Measurements from ENCODE around the gene EIF3K. TPM values are rescaled to one million over a fixed set of nuclear protein-coding genes. Genes with fewer than 3 reads are reported as not detected.

Gene EIF3K
- total and polyA plus RNA-seq, 10 of the 15 experiments (the other 5 are each of a cell fraction or from before 2014, with no cell fraction given) = 330 to 927 (median 436) TPM

DNA sequence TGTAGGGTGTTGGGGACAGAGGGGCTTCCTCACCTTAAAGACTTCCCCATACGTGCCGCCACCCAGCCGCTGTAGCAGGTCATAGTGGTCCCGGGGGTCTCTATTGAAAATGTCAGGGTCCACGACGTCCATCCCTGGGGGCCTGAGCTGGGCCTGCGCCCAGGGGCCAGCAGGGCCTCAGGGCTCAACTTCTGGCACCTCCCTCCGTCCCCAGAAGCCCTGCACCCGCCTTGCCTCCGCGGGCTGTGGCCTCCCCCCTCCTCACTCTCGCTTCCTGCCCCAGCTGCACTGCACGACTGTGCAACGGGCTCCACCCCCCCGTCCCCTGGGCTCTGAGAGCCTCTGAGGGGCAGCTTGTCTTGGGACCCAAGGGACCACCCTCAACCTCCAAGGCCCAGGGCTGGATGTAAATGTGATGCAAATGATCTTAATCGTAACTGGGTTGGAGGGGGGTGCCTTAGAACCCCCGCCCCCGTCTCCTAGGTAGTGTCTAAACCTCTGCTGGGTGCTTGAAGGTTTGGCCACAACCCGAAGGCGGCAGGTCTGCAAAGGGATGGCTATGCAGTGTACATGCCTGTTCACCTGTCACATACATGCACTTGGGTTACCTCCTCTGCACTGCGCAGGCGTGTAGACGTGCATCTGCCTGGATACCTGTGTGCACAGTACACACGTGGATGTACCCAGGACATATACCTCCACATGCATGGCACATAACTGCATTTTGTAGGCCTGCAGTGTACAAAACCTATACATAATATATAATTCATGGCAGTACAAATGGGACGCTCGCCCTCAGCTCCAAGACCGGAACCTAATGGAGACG is 1.0 kb upstream of the EIF3K start, which contains the start of gene MAP4K1 (continued):
- TF ChIP-seq, protein P1, sequence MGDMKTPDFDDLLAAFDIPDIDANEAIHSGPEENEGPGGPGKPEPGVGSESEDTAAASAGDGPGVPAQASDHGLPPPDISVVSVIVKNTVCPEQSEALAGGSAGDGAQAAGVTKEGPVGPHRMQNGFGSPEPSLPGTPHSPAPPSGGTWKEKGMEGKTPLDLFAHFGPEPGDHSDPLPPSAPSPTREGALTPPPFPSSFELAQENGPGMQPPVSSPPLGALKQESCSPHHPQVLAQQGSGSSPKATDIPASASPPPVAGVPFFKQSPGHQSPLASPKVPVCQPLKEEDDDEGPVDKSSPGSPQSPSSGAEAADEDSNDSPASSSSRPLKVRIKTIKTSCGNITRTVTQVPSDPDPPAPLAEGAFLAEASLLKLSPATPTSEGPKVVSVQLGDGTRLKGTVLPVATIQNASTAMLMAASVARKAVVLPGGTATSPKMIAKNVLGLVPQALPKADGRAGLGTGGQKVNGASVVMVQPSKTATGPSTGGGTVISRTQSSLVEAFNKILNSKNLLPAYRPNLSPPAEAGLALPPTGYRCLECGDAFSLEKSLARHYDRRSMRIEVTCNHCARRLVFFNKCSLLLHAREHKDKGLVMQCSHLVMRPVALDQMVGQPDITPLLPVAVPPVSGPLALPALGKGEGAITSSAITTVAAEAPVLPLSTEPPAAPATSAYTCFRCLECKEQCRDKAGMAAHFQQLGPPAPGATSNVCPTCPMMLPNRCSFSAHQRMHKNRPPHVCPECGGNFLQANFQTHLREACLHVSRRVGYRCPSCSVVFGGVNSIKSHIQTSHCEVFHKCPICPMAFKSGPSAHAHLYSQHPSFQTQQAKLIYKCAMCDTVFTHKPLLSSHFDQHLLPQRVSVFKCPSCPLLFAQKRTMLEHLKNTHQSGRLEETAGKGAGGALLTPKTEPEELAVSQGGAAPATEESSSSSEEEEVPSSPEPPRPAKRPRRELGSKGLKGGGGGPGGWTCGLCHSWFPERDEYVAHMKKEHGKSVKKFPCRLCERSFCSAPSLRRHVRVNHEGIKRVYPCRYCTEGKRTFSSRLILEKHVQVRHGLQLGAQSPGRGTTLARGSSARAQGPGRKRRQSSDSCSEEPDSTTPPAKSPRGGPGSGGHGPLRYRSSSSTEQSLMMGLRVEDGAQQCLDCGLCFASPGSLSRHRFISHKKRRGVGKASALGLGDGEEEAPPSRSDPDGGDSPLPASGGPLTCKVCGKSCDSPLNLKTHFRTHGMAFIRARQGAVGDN (IDR thresholded peaks at IDR 0.05) = peak; percentile 46; the same call in 1 of the 2 replicates
- TF ChIP-seq RB1 (IDR thresholded peaks at IDR 0.05; ENCODE audit: borderline replicate concordance) (peak; percentile 89; the same call in 1 of the 2 replicates), HDGF (IDR thresholded peaks at IDR 0.05) (peak; percentile 55; the same call in 1 of the 2 replicates), SPI1 (IDR thresholded peaks at IDR 0.05; ENCODE audit: borderline replicate concordance, insufficient read depth, low read depth, low read length) (peak; percentile 48; the same call in 1 of the 2 replicates), EZH2 (IDR thresholded peaks at IDR 0.05; ENCODE audit: borderline replicate concordance, control insufficient read depth, low read depth, low read length) (no peak), RUNX3 (IDR thresholded peaks at IDR 0.05; ENCODE audit: low read length) (peak; percentile 43; the same call in 1 of the 2 replicates), EGR1 (IDR thresholded peaks at IDR 0.05; ENCODE audit: borderline replicate concordance in 1 of 2, low read depth in 2 of 2, low read length in 2 of 2) (peak in 1 of 2 experiments; percentile 33; a peak in 1 of 3 replicates), ZSCAN29 (IDR thresholded peaks at IDR 0.05) (no peak), KAT2A (conservative IDR thresholded peaks at IDR 0.05; ENCODE audit: control insufficient read depth, low read depth, low read length) (no peak), CREB1 (IDR thresholded peaks at IDR 0.05; ENCODE audit: low read depth) (0 out of 2 replicates have a peak, but pooled peaks have one; percentile 37), NBN (IDR thresholded peaks at IDR 0.05) (peak; percentile 60; the same call in 1 of the 2 replicates), MEF2B (IDR thresholded peaks at IDR 0.05; ENCODE audit: partially characterized antibody, poor library complexity, severe bottlenecking) (peak; percentile 99), ZBED1 (IDR thresholded peaks at IDR 0.05; ENCODE audit: borderline replicate concordance) (no peak), FOXK2 (IDR thresholded peaks at IDR 0.05) (no peak), POLR2AphosphoS2 (IDR thresholded peaks at IDR 0.05; ENCODE audit: low read depth, low read length) (no peak), RAD51 (IDR thresholded peaks at IDR 0.05) (no peak), SMARCA5 (IDR thresholded peaks at IDR 0.05) (0 out of 2 replicates have a peak, but pooled peaks have one; percentile 17)
- TF ChIP-seq, protein P2, sequence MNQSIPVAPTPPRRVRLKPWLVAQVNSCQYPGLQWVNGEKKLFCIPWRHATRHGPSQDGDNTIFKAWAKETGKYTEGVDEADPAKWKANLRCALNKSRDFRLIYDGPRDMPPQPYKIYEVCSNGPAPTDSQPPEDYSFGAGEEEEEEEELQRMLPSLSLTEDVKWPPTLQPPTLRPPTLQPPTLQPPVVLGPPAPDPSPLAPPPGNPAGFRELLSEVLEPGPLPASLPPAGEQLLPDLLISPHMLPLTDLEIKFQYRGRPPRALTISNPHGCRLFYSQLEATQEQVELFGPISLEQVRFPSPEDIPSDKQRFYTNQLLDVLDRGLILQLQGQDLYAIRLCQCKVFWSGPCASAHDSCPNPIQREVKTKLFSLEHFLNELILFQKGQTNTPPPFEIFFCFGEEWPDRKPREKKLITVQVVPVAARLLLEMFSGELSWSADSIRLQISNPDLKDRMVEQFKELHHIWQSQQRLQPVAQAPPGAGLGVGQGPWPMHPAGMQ (IDR thresholded peaks at IDR 0.05; ENCODE audit: borderline replicate concordance) = no peak
- TF ChIP-seq, protein P3, sequence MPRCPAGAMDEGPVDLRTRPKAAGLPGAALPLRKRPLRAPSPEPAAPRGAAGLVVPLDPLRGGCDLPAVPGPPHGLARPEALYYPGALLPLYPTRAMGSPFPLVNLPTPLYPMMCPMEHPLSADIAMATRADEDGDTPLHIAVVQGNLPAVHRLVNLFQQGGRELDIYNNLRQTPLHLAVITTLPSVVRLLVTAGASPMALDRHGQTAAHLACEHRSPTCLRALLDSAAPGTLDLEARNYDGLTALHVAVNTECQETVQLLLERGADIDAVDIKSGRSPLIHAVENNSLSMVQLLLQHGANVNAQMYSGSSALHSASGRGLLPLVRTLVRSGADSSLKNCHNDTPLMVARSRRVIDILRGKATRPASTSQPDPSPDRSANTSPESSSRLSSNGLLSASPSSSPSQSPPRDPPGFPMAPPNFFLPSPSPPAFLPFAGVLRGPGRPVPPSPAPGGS (IDR thresholded peaks at IDR 0.05; ENCODE audit: borderline replicate concordance, insufficient read depth, low read depth, low read length, poor library complexity, severe bottlenecking) = peak; percentile 35
- TF ChIP-seq, protein P4, sequence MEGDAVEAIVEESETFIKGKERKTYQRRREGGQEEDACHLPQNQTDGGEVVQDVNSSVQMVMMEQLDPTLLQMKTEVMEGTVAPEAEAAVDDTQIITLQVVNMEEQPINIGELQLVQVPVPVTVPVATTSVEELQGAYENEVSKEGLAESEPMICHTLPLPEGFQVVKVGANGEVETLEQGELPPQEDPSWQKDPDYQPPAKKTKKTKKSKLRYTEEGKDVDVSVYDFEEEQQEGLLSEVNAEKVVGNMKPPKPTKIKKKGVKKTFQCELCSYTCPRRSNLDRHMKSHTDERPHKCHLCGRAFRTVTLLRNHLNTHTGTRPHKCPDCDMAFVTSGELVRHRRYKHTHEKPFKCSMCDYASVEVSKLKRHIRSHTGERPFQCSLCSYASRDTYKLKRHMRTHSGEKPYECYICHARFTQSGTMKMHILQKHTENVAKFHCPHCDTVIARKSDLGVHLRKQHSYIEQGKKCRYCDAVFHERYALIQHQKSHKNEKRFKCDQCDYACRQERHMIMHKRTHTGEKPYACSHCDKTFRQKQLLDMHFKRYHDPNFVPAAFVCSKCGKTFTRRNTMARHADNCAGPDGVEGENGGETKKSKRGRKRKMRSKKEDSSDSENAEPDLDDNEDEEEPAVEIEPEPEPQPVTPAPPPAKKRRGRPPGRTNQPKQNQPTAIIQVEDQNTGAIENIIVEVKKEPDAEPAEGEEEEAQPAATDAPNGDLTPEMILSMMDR (IDR thresholded peaks at IDR 0.05 in 2 of 3, conservative IDR thresholded peaks at IDR 0.05 in 1 of 3; ENCODE audit: control insufficient read depth in 2 of 3, extremely low read depth in 1 of 3, insufficient read depth in 1 of 3, low read depth in 3 of 3, low read length in 3 of 3) = no peak

Data from GM12878 (cell line).